ENCODE results near the gene ETV6. TPM values are rescaled to one million over a fixed set of nuclear protein-coding genes. Genes with fewer than 3 reads are reported as not detected.

The ETV6 gene
- total RNA-seq, 4 donors from 2014 or later = 17.7 to 27.1 (median 25.0) TPM

DNA sequence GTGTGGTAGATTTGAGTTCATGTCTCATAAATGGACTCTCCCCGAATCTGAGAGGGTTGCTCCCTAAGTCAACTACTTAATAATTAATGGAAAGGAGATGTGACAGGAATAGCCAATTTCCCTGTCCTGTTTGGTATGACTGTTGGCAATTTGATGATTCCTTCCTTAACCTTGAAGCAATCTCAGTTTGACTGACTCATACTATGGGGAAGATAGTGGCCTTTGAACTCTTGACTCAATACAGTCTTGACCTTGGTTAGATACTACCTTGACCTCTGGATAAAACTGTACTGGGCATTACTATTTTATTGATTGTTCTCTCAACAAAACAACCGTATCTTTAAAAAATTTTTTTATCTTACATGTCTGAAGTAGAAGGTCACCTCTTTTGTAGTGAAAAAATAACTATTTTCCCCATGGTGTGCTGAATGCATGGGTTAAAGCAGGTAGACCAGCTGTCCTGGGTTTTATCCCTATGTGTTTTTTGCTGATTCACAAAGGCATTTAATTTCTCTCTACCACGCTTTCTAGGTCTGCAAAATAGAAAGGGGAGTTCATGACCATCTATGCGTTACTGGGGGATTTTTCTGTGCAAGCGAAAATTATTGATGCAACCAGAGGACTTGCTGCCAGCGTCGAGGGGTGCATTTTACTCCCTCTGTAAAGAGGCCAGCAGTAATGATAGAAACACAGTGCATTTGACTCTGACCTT lies 80.1 kb downstream of the ETV6 start:
- WGBS, 2 donors = 69 to 75% methylated on average over 7 of the region's 7 CpGs
- TF ChIP-seq POLR2A (IDR thresholded peaks at IDR 0.05) = no peak
- TF ChIP-seq, protein P1, sequence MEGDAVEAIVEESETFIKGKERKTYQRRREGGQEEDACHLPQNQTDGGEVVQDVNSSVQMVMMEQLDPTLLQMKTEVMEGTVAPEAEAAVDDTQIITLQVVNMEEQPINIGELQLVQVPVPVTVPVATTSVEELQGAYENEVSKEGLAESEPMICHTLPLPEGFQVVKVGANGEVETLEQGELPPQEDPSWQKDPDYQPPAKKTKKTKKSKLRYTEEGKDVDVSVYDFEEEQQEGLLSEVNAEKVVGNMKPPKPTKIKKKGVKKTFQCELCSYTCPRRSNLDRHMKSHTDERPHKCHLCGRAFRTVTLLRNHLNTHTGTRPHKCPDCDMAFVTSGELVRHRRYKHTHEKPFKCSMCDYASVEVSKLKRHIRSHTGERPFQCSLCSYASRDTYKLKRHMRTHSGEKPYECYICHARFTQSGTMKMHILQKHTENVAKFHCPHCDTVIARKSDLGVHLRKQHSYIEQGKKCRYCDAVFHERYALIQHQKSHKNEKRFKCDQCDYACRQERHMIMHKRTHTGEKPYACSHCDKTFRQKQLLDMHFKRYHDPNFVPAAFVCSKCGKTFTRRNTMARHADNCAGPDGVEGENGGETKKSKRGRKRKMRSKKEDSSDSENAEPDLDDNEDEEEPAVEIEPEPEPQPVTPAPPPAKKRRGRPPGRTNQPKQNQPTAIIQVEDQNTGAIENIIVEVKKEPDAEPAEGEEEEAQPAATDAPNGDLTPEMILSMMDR (IDR thresholded peaks at IDR 0.05) = no peak
- no peak overlapping the region for H3K4me3 ChIP-seq (ENCODE audit: low read depth, poor library complexity, severe bottlenecking)
- intact Hi-C loops (cut with DNase I; ENCODE audit: low total_unique reads) = no loop called here
- no peak for DNase-seq (ENCODE audit: low spot score in 2 of 2)

DNA sequence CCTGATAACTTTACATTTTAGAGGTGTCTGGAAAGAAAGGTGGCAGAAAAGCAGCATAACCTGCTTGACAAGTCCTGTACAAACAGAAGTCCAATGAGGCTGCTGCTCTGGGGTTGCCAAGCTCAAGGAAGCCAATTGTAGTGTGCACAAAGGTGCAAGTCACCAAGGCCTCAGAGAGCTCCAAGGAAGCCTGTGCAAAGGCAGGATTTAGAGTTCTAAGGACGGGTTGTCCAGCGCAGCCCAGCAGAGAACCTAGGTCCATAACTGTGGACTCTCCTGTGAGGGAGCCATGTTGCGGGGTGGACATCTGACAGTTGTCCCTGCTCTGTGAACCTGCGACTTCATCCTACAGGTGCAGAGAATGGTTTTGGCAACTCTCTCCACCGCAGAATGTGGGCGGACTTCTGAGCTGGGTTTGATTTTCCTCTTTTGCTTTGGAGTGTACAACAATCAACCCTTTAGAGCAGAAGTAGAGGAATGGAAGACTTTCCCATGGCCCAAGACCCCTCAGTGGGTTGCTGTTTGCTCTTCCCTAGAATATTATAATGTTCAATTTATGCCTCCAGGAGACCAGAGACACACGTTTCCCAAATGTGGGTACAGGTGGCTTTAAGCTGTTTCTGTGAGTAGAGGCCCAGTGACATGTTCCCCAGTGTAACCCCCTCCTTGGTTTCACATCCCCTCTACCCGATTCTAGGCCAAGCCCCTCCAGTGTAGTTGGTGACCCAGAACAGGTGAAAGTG lies 81.0 kb downstream of the ETV6 start:
- H3K4me3 ChIP-seq (ENCODE audit: low read depth, poor library complexity, severe bottlenecking) = no peak overlapping the region
- intact Hi-C loops (cut with DNase I; ENCODE audit: low total_unique reads) = no loop called here
- DNase-seq (ENCODE audit: low spot score in 2 of 2) = peak in 1 of 2 donors; percentile 44
- WGBS, 2 donors = 65 to 67% methylated on average over 8 of the region's 8 CpGs
- TF ChIP-seq, protein P1 (IDR thresholded peaks at IDR 0.05) = no peak
- TF ChIP-seq POLR2A (IDR thresholded peaks at IDR 0.05) = no peak

DNA sequence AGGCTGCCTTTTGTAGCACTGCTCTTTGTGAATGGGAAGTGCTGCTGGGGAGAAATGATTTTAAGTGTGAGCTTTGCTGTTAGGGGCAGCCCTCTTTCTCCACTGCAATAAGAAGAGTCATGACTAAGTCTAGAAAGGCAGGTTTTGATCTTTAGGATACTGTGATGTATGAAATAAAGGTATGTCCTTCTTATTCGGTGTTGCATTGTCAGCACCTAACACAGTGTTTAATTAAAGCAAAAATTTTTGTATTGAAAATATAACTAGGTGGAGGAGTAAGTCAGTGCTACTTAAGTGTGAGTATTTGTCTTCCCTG lies 81.5 kb downstream of the ETV6 start:
- TF ChIP-seq, protein P1 (IDR thresholded peaks at IDR 0.05) = no peak
- no peak for TF ChIP-seq POLR2A (IDR thresholded peaks at IDR 0.05)
- WGBS, 2 donors = 74 to 82% methylated on average over 1 of the region's 1 CpG
- H3K4me3 ChIP-seq (ENCODE audit: low read depth, poor library complexity, severe bottlenecking) = no peak overlapping the region

DNA sequence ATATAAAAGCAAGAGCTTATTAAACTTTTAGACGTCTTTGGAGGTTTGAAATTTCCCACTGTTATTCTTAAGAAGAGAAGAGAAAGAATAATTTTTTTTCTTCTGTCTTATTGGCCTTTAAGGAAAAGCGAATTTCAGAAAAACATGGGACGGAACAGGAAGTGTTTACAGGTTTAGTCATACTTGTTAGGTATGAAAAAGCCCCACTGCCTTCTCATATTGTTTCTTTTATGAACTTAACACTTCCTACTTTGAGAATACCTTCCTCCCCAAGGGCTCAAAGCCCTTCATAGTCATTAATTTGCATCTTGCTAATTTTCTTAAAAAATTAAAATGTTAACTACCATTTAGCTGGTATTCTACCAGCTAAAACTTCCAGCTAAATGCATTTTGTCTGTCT lies 82.0 kb downstream of the ETV6 start:
- 50 to 53% methylated on average over 3 of the region's 3 CpGs for WGBS, 2 donors
- no peak for DNase-seq (ENCODE audit: low spot score in 2 of 2)

More for the DNA sequence above, 81.5 kb downstream of the ETV6 start:
- intact Hi-C loops (cut with DNase I; ENCODE audit: low total_unique reads) = no loop called here
- no peak for DNase-seq (ENCODE audit: low spot score in 2 of 2)

DNA sequence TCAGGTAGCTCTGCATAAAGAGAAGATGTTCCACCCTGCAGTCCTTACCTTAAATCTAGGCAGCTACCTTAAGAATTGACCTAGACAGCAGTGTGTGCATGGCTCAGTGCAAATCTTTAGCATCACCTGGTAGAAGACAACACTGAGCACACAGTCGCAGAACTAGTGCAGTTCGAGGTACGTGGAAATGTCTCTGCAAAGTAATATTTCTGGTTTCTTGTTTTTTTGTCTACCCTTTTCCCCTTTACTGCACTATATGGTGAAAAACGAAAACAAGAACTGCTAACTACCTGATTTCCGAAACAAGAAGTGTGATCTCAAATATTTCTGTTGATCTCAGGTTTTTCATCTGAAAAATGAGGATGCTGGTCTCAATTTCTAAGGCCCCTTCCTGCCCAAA lies 82.5 kb downstream of the ETV6 start:
- WGBS, 2 donors = 89 to 92% methylated on average over 5 of the region's 5 CpGs
- DNase-seq (ENCODE audit: low spot score in 2 of 2) = no peak
- H3K4me3 ChIP-seq (ENCODE audit: low read depth, poor library complexity, severe bottlenecking) = no peak overlapping the region
- no peak for TF ChIP-seq POLR2A (IDR thresholded peaks at IDR 0.05)
- TF ChIP-seq, protein P1 (IDR thresholded peaks at IDR 0.05) = no peak
- intact Hi-C loops (cut with DNase I; ENCODE audit: low total_unique reads) = no loop called here

More for the DNA sequence above, 82.0 kb downstream of the ETV6 start:
- intact Hi-C loops (cut with DNase I; ENCODE audit: low total_unique reads) = no loop called here
- H3K4me3 ChIP-seq (ENCODE audit: low read depth, poor library complexity, severe bottlenecking) = no peak overlapping the region
- TF ChIP-seq, protein P1 (IDR thresholded peaks at IDR 0.05) = no peak
- no peak for TF ChIP-seq POLR2A (IDR thresholded peaks at IDR 0.05)

Measured in lower leg skin (tissue), 4 donors.